Measurements from ENCODE around the gene MYRIP.

DNA sequence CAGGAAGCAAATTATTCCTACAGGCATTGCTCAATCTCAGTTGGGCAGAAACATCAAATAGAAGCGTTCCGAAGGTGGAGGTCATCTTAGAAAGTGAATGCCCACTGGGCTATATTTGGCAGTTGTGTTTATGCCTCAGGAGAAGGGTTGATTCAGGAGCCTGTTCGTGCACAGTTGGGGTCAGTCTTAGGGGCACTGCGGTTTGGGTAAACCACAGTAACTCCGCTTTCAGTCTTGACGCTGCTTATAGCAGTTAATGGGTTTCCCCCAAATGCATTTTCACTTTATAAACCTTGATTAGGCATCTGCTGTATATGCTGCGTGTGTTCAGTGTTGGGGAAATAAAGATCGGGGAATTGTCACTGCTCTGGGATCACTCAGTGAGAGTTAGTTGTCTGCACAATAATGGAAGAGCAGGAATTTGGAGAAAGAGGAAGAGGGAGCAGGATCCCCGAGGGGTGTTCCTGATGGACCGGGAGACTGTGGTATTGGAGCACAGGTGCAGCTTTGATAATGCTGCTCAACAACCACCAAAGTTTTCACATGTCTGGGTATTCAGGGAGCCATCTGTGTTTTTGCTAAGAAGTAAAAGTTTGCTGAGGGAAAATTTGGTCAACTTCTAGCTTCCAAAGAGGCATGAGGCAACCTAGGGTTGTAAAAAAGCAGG is 375.8 kb downstream of the MYRIP start:
- TF ChIP-seq POLR2A (IDR thresholded peaks at IDR 0.05; ENCODE audit: extremely low read depth, insufficient read length) (no peak), MYC (IDR thresholded peaks at IDR 0.05; ENCODE audit: low read depth, low read length) (no peak)
- TF ChIP-seq, protein P1, sequence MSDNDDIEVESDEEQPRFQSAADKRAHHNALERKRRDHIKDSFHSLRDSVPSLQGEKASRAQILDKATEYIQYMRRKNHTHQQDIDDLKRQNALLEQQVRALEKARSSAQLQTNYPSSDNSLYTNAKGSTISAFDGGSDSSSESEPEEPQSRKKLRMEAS (IDR thresholded peaks at IDR 0.05; ENCODE audit: low read depth, low read length): no peak
- TF ChIP-seq, protein P2, sequence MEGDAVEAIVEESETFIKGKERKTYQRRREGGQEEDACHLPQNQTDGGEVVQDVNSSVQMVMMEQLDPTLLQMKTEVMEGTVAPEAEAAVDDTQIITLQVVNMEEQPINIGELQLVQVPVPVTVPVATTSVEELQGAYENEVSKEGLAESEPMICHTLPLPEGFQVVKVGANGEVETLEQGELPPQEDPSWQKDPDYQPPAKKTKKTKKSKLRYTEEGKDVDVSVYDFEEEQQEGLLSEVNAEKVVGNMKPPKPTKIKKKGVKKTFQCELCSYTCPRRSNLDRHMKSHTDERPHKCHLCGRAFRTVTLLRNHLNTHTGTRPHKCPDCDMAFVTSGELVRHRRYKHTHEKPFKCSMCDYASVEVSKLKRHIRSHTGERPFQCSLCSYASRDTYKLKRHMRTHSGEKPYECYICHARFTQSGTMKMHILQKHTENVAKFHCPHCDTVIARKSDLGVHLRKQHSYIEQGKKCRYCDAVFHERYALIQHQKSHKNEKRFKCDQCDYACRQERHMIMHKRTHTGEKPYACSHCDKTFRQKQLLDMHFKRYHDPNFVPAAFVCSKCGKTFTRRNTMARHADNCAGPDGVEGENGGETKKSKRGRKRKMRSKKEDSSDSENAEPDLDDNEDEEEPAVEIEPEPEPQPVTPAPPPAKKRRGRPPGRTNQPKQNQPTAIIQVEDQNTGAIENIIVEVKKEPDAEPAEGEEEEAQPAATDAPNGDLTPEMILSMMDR (IDR thresholded peaks at IDR 0.05; ENCODE audit: low read depth, low read length): no peak
